Left ventricle myocardium superior (tissue), 1 donor: ENCODE results near the gene CCL3. TPM values are rescaled to one million over a fixed set of nuclear protein-coding genes. Genes with fewer than 3 reads are reported as not detected.
"Not testable (repeated sequence)": the region's sequence is repeated elsewhere in the genome, so short reads cannot be mapped to it uniquely, and the experiment has no call there.

Source experiments
- ATAC-seq: fragments of 200-7000 bp; cut with Tn5 transposase; one replicate; pipeline ENCODE4 v1.9.1; 2020; ENCODE audit warnings: mild to moderate bottlenecking, moderate library complexity
- DNase-seq: peaks from one replicate; pipeline ENCODE4 v3.0.0-alpha.2; 2020
- intact Hi-C: fragments of 100-400 bp; cut with micrococcal nuclease; formaldehyde crosslinking; loops from one replicate; pipeline ENCODE4 v1.11.0; 2022
- total RNA-seq: library from RNA; stranded (reverse); fragmentation: NEBNext Ultra II Directional; extraction: Animal tissue kit (Norgen Biotek cat#: 25700); gene quantifications from one replicate; pipeline ENCODE4 v1.2.1, GENCODE V29; 2021
- donor health status: DM: no; HTN: yes; CAD: no; lungs with severe emphysema.

Gene CCL3
- total RNA-seq, 1 donor from 2014 or later: not detected

- intact Hi-C loops: no loop called here
- DNase-seq: no peak
- no peak for ATAC-seq
Measured at GRCh38 chr17:36117505-36118382, 27.8 kb upstream of the CCL3 start.

GRCh38 chr17:36115649-36115977, 25.7 kb upstream of the CCL3 start:
- intact Hi-C loops, DNase-seq, ATAC-seq: not testable (repeated sequence)

DNA sequence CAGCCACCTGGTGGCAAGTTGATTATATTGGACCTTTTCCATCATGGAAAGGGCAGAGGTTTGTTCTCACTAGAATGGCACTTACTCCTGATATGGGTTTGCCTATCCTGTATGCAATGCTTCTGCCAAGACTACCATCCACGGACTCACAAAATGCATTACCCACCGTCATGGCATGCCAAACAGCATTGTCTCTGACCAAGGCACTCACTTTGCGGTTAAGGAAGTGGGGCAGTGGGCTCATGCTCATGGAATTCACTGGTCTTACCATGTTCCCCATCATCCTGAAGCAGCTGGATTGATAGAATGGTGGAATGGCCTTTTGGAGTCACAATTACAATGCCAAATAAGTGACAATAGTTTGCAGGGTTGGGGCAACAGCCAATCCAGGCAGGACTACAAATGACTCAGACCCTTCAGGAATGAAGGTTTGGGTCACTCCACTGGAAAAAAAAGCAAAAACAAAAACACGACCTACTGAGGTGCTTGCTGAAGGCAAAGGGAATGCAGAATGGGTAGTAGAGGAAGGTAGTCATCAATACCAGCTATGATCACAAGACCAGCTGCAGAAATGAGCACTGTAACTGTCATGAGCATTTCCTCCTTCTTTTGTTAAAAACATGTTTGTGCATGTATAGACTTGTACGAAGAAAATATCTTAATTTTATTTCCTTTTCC, 25.2 kb upstream of the CCL3 start:
- DNase-seq, ATAC-seq, intact Hi-C loops: not testable (repeated sequence)

DNA sequence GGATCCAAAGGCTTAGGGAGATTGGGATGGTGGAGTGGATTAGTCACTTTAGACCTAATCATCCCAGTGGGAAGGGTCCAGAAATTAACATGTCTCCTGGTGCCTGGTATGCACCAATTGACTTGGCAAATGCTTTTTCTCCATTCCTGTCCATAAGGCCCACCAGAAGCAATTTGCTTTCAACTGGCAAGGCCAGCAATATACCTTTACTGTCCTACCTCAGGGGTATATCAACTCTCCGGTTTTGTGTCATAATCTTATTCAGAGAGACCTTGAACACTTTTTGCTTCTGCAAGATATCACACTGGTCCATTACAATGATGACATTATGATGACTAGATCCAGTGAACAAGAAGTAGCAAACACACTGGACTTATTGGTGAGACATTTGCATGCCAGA, 23.2 kb upstream of the CCL3 start:
- DNase-seq, ATAC-seq, intact Hi-C loops: not testable (repeated sequence)

- intact Hi-C loops: no loop called here
- ATAC-seq (no peak), DNase-seq (no peak)
Measured at GRCh38 chr17:36112572-36112971, 22.6 kb upstream of the CCL3 start.

DNA sequence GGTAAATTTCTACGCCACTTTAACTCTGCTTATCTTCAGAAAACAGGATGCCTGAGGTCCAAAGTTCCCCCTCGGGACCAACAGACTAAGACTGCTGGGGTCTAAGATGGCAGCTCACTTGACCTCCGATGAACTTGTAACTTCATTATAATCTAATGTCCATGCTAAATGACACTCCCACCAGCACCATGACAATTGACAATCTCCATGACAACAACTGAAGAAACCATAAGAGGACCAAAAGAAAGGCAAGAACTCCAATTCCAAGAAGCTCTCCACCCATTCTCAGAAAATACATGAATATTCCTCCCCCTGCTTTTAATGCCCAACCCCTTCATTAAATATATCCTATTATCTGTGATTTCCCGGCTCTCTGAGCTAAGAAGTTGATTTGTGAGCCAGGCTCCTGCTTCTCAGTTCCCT, 21.1 kb upstream of the CCL3 start:
- DNase-seq (no peak), ATAC-seq (no peak)
- intact Hi-C loops: no loop called here

DNA sequence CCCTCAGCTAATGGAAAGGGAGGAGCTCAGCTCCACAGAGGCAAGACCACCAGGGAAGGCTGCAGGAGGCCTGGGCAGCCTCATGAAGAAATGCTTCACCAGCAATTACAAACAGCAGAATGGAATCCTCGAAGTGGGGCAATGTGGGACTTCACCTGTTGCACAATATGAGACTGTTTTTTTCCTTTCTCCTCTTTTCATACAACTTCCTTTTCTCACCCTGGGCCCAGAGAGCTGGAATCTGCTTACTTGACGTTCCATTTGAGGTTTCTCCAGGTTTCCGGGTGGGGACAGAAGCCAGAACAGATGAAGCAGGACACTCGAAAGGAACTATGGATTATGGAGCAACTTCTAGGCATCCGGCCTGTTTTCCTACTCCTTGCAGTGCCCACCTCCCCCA, 18.3 kb upstream of the CCL3 start:
- DNase-seq, intact Hi-C loops: not testable (repeated sequence)
- peak; percentile 18 for ATAC-seq

DNA sequence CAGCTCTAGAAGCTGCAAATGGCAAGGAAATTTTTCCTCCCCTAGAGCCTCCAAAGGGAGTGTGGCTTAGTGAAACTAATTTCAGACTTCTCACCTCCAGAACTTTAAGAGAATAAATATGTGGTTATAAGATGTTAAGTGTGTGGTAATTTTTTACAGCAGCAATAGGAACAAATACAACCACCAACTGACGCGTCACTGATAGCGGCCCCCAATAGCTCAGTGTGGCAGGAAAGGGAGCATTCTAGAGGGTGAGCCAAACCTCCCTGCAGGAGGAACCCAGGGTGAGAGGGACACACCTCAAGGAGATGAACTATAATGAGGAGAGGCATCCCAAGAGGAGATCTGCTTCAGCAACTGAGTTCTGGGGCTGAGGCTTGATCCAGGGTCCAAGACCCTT, 17.7 kb upstream of the CCL3 start:
- intact Hi-C loops: no loop called here
- ATAC-seq (no peak), DNase-seq (no peak)

DNA sequence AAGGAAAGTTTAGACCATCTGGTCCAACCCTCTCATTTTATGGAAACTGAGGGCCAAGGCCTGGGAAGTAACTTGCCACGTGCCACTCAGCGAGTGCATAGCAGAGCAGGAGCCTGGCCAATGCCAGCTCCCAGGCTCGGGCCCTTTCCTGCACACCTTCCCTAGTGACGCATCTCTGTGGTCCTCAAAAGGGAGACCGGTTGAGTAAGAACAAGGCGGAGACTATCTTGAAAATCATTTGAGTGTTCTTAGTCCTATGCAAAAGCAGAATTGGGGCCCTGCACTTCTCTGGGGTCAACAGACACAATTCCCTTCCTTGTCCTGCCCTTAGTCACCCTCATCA, 16.5 kb upstream of the CCL3 start:
- intact Hi-C loops: no loop called here
- DNase-seq (no peak), ATAC-seq (no peak)

DNA sequence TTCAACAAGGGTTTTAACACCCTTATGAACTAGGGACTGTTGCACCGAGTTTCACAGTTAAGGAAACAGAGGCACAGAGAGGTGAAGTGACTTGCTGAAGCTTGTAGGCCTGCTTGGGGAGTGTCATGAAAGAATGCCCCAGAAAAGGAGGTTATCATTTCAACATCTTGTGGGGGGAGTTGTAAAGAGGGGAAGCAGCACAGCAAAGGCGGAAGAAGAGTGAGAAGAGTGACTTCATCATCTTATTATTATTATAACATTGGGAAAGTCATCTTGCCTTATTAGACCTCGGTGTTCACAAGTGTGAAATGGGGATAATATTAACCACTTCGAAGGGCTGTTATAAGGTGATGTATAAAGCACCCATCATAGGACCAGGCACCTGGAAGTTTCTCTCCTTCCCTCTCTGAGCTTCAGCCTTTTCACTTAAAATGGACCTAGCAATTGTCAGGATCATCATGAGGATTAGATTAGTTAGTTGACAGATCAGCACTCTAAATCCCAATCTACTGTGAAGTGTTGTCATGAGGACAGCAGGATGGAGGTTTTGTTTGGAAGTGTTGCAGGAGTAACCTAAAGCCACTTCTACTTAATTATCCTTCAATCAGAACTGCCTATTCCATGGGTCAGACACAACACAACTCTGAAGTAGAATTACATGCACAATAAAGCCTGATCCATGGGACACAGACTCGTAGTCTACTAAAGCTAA, 16.0 kb upstream of the CCL3 start:
- DNase-seq (no peak), ATAC-seq (no peak)
- intact Hi-C loops: no loop called here

DNA sequence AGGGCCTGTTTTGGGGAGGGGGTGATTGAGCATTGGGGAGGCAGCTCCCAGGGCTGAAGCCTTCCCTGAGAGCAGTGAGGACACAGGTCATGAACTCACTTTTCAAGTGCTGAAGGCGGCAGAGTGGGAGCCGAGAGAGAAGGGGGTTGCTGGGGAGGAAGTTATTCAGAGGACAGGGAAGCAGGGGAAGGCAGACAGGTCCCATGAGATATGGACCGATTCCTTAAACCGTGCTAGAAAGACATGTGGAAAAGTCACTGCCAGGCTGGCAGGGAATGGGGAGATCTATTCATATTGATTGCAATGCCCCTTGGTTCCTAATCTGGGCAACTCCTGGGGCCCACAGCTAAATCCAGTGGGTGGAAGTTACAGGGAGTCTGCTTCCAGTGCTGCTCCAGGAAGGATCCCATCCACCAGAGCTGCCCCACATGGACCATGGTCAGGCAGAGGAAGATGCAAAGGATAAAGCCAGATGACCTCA, 14.8 kb upstream of the CCL3 start:
- intact Hi-C loops: no loop called here
- no peak for DNase-seq
- ATAC-seq: no peak

DNA sequence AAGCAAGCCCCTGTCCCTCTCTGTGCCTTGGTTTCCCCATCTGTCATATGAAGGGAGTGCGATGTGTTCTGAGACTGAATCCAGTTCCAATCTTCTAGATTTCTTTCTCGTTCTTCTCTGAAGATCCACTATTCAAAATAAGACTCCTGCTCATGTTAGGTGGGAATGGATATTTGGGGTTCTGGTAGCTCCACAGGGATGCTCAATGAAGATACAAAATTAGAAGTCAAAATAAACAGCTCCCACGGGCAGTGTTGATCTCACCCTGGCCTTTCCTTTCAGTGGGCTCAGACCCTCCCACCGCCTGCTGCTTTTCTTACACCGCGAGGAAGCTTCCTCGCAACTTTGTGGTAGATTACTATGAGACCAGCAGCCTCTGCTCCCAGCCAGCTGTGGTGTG, 14.3 kb upstream of the CCL3 start:
- DNase-seq, ATAC-seq, intact Hi-C loops: not testable (repeated sequence)

GRCh38 chr17:36103401-36103975, 13.5 kb upstream of the CCL3 start, which contains the start of gene CCL4:
Gene CCL4 (plus strand): TSS chr17:36103827. CDS start chr17:36103906, 79 bp downstream.
- ATAC-seq: peak; percentile 80
- DNase-seq, intact Hi-C loops: not testable (repeated sequence)

DNA sequence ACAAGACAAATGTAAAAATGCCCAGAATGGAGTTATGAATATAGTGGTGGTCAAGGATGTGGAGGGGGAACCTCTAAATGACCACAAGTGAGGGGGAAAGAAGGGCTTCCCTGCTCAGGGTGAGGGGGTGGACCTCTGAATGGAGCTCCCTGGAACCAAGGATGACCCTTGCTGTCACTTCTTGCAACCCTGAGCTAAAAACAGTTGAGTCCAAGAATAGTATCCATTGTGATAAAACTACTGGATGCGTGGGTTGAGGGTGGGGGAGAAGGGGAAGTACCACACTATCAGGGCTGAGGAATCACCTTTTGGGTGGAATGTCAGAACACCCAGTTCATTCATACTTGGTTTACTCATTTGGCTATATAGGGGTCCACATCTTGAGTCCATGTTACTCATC, 9.1 kb upstream of the CCL3 start:
- DNase-seq, intact Hi-C loops: not testable (repeated sequence)

DNA sequence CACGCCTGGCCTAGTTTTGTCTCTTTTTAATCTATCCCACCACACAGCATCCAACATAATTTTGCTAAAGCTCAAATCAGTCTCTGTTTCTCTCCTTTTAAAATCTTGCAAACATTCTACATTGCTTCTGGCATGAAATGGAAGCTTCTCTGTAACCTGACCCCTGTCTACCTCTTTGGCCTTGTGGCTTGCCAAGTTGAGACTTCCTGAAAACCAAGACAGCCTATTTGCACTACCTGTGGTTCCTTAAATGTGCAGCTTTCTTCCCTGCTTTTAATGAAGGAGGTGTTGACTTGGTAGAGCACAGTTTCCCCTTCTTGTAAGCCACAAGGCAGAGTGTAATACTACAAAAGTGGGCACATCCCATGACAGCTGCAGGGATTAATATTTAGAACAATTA, 6.0 kb upstream of the CCL3 start:
- intact Hi-C loops: no loop called here
- ATAC-seq: no peak
- DNase-seq: no peak

More for the DNA sequence above, 9.1 kb upstream of the CCL3 start:
- ATAC-seq: not testable (repeated sequence)

DNA sequence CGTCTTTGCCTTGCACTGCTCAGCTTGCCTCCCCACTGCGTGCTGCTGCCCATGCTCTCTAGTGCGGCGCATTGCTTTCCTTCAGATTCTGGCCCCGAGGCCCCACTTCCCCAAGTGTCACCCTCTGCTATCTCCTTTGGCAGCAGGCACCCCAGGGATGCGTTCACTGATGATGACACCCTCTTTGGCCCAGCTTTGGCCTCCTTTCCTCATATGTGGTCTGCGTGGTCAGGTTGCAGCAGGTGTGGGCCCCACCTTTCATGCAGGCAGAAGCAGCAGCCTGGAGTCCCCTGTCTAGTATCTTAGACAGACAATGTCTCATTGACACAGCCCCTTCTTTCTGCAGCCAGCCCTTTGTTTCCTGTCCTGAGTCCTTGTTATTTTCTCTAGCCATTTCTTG, 4.8 kb upstream of the CCL3 start:
- intact Hi-C loops: no loop called here

GRCh38 chr17:36094232-36094631, 4.3 kb upstream of the CCL3 start:
- intact Hi-C loops: no loop called here
- DNase-seq: no peak
- ATAC-seq: no peak

More for the DNA sequence above, 4.8 kb upstream of the CCL3 start:
- ATAC-seq (no peak), DNase-seq (no peak)

DNA sequence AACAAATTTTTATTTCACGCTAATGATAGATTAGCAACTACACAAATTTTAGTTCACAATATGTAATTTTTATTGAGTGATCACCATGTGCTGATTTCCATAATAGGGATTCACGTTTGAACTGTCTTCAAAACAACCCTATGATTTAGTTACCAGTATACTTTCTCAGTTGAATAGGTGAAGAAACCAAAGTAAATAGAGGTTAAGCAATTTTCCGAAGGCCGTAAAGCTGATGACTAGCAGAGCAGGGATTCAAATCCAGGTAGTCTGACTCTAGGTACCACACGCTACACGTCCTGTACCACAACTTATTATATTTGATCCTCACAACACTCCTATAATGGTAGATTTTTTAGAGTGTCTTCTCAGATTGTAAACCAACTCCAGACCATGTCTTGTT, 2.8 kb upstream of the CCL3 start:
- intact Hi-C loops, ATAC-seq, DNase-seq: not testable (repeated sequence)

DNA sequence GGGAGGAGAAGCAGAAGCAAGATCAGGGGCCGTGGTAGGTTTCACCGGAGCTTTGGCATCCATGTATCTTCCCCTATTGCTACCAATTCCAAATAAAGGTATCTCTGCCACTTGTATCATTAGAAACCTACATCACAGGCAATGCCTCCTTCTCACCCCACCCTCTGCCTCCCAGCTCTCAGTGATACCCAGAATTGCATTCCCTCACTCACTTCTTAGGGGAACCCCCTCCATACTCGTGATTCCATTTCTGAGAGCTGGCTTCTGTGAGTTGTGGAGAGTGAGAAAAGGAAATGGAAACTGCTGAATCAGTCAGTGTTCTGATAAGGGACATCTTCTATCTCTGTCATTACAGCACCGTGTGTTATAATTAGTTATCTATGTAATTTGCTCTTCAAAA, 2.3 kb upstream of the CCL3 start:
- intact Hi-C loops: no loop called here
- no peak for ATAC-seq
- no peak for DNase-seq
